Fibroblast of lung (primary cell): ENCODE data around the gene ELFN1. TPM values are rescaled to one million over a fixed set of nuclear protein-coding genes. Genes with fewer than 3 reads are reported as not detected.

ENCODE experiments used
- DNase-seq, 2 donors: peaks; one replicate each; pipeline versions ENCODE4 v3.0.0 to v3.0.0-alpha.2; 2010; ENCODE audit warnings: low read depth in 2 of 2
- H2AFZ ChIP-seq: 2 replicates; pipeline ENCODE4 v1.5.1; 2012; ENCODE audit warnings: low read length, control low read depth, inconsistent platforms
- H3K27ac ChIP-seq: 2 replicates; pipeline ENCODE4 v1.5.1; 2011; ENCODE audit warnings: low read length, control low read depth; ENCODE audit not compliant: insufficient read depth
- H3K27me3 ChIP-seq: 2 replicates; pipeline ENCODE4 v1.5.1; 2011; ENCODE audit warnings: mild to moderate bottlenecking, low read length; ENCODE audit not compliant: control insufficient read depth, insufficient read depth
- H3K36me3 ChIP-seq: 2 replicates; pipeline ENCODE4 v1.5.1; 2011; ENCODE audit warnings: low read length; ENCODE audit not compliant: control insufficient read depth, insufficient read depth
- H3K4me1 ChIP-seq: 2 replicates; pipeline ENCODE4 v1.5.1; 2011; ENCODE audit warnings: low read length; ENCODE audit not compliant: control insufficient read depth, insufficient read depth; ENCODE audit errors: extremely low read depth
- H3K4me2 ChIP-seq: 2 replicates; pipeline ENCODE4 v1.5.1; 2011; ENCODE audit warnings: low read length, control low read depth; ENCODE audit not compliant: insufficient read depth; ENCODE audit errors: extremely low read depth
- H3K4me3 ChIP-seq, 4 experiments: fragments of 200-600 bp in 1 of 4; sonication (generic) in 1 of 4; replicated peaks in 1 of 4; 2 replicates each; pipeline ENCODE4 v1.5.1; 2011 to 2016; ENCODE audit warnings: low read length in 4 of 4, low read depth in 3 of 4, mild to moderate bottlenecking in 3 of 4, control low read depth in 2 of 4, inconsistent platforms in 1 of 4, mixed read lengths in 1 of 4; ENCODE audit not compliant: insufficient read depth in 1 of 4; ENCODE audit errors: control extremely low read depth in 1 of 4
- H3K79me2 ChIP-seq: 2 replicates; pipeline ENCODE4 v1.5.1; 2012; ENCODE audit warnings: mild to moderate bottlenecking, low read length, inconsistent platforms; ENCODE audit not compliant: control insufficient read depth, insufficient read depth
- H3K9ac ChIP-seq: 2 replicates; pipeline ENCODE4 v1.5.1; 2011; ENCODE audit warnings: mild to moderate bottlenecking, low read length, control low read depth; ENCODE audit not compliant: insufficient read depth
- H3K9me3 ChIP-seq: 2 replicates; pipeline ENCODE4 v1.5.1; 2012; ENCODE audit warnings: low read depth, low read length; ENCODE audit not compliant: control insufficient read depth, insufficient read depth
- H4K20me1 ChIP-seq: 2 replicates; pipeline ENCODE4 v1.5.1; 2011; ENCODE audit warnings: low read length; ENCODE audit not compliant: control insufficient read depth, insufficient read depth; ENCODE audit errors: extremely low read depth
- CTCF ChIP-seq, 2 donors: IDR thresholded peaks in 1 of 2; conservative IDR thresholded peaks in 1 of 2; 1 replicate in 1 of 2; 2 replicates in 1 of 2; pipeline ENCODE4 v1.5.1; 2011 to 2012; ENCODE audit warnings: low read length in 2 of 2, control low read depth in 1 of 2, inconsistent platforms in 1 of 2, low read depth in 1 of 2, mild to moderate bottlenecking in 1 of 2
- EZH2 ChIP-seq: IDR thresholded peaks from 2 replicates; pipeline ENCODE4 v1.5.1; 2012; ENCODE audit warnings: low read length, control low read depth, mild to moderate bottlenecking; ENCODE audit errors: missing control alignments
- polyA plus RNA-seq, 2 donors: library from polyadenylated mRNA; depleted of rRNA in 1 of 2; stranded (reverse) in 1 of 2; unstranded in 1 of 2; fragments of >200 nt; gene quantifications; 2 replicates each; pipeline ENCODE4 v1.2.1, GENCODE V29; 2011 to 2012; ENCODE audit warnings: missing spikeins in 1 of 2
- total RNA-seq: library from RNA; depleted of rRNA; stranded (reverse); fragments of >200 nt; gene quantifications from 2 replicates; pipeline ENCODE4 v1.2.1, GENCODE V29; 2014

The ELFN1 gene
- total and polyA plus RNA-seq, 2 donors (not counting 1 experiment from before 2014, with no cell fraction given): 0.16 to 0.33 TPM

GRCh38 chr7:1754345-1754908, 84.3 kb downstream of the ELFN1 start:
- DNase-seq: no peak
- no peaks in the 10 kb centered on the region for H3K4me1 ChIP-seq
- H4K20me1 ChIP-seq: no peaks in the 10 kb centered on the region
- no peaks in the 10 kb centered on the region for H3K79me2 ChIP-seq
- no peak overlapping the region for H3K9ac ChIP-seq
- H2AFZ ChIP-seq: no peak overlapping the region
- H3K27me3 ChIP-seq: peaks cover 4% of the 10 kb centered on the region
- no peak overlapping the region for H3K27ac ChIP-seq
- no peaks in the 10 kb centered on the region for H3K36me3 ChIP-seq
- no peak for TF ChIP-seq EZH2
- no peak for TF ChIP-seq CTCF (conservative IDR thresholded peaks at IDR 0.05 in 1 of 2, IDR thresholded peaks at IDR 0.05 in 1 of 2; ENCODE audit: low read depth in 1 of 2, low read length in 2 of 2)
- no peak overlapping the region for H3K4me3 ChIP-seq
- H3K9me3 ChIP-seq: no peaks in the 10 kb centered on the region
- no peak overlapping the region for H3K4me2 ChIP-seq

GRCh38 chr7:1755783-1756625, 85.9 kb downstream of the ELFN1 start:
- Histone ChIP-seq H3K4me1 (no peaks in the 10 kb centered on the region), H4K20me1 (no peaks in the 10 kb centered on the region), H3K9ac (no peak overlapping the region), H3K9me3 (no peaks in the 10 kb centered on the region), H3K4me2 (no peak overlapping the region), H3K36me3 (no peaks in the 10 kb centered on the region), H3K27me3 (no peaks in the 10 kb centered on the region), H3K79me2 (no peaks in the 10 kb centered on the region), H3K27ac (no peak overlapping the region), H3K4me3 (no peak overlapping the region), H2AFZ (no peak overlapping the region)
- TF ChIP-seq EZH2 (no peak), CTCF (conservative IDR thresholded peaks at IDR 0.05 in 1 of 2, IDR thresholded peaks at IDR 0.05 in 1 of 2; ENCODE audit: low read depth in 1 of 2, low read length in 2 of 2) (no peak)
- no peak for DNase-seq

GRCh38 chr7:1757601-1758000, 87.5 kb downstream of the ELFN1 start:
- no peak overlapping the region for H3K4me3 ChIP-seq
- no peak overlapping the region for H3K27ac ChIP-seq
- H2AFZ ChIP-seq: no peak overlapping the region
- no peaks in the 10 kb centered on the region for H3K27me3 ChIP-seq
- H3K36me3 ChIP-seq: no peaks in the 10 kb centered on the region
- DNase-seq: no peak
- no peaks in the 10 kb centered on the region for H3K79me2 ChIP-seq
- H3K9ac ChIP-seq: no peak overlapping the region
- no peaks in the 10 kb centered on the region for H4K20me1 ChIP-seq
- no peaks in the 10 kb centered on the region for H3K4me1 ChIP-seq
- no peaks in the 10 kb centered on the region for H3K9me3 ChIP-seq
- TF ChIP-seq CTCF (conservative IDR thresholded peaks at IDR 0.05 in 1 of 2, IDR thresholded peaks at IDR 0.05 in 1 of 2; ENCODE audit: low read depth in 1 of 2, low read length in 2 of 2): no peak
- TF ChIP-seq EZH2: no peak
- H3K4me2 ChIP-seq: no peak overlapping the region
